GM12873 (cell line): ENCODE data around the gene TERC.

Source experiments
- TF ChIP-seq, protein P1 (sequence below): IDR thresholded peaks from 2 replicates; pipeline ENCODE4 v1.5.1; 2012; ENCODE audit warnings: low read depth, mild to moderate bottlenecking, moderate library complexity, low read length, control low read depth; ENCODE audit not compliant: insufficient read depth; ENCODE audit errors: missing control alignments

Gene TERC

DNA sequence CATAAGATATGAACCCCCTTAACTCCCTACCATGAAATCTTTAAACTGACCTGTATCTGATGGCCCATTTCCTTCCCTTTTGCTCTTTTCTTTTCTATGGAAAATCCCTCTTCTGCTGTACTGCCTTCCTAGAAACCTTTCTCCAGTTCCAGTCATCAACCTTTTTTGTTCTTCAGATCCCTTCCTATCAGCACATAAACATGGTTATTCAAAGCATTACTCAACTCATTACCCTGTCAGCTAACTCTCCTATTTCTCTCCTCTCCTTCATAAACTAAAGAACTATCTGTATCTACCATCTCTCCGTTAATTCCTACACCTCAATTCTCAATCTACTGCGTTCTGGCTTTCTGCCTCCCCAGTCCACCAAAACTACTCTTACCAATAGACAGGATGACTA is 13.0 kb downstream of the TERC start:
- TF ChIP-seq, protein P1, sequence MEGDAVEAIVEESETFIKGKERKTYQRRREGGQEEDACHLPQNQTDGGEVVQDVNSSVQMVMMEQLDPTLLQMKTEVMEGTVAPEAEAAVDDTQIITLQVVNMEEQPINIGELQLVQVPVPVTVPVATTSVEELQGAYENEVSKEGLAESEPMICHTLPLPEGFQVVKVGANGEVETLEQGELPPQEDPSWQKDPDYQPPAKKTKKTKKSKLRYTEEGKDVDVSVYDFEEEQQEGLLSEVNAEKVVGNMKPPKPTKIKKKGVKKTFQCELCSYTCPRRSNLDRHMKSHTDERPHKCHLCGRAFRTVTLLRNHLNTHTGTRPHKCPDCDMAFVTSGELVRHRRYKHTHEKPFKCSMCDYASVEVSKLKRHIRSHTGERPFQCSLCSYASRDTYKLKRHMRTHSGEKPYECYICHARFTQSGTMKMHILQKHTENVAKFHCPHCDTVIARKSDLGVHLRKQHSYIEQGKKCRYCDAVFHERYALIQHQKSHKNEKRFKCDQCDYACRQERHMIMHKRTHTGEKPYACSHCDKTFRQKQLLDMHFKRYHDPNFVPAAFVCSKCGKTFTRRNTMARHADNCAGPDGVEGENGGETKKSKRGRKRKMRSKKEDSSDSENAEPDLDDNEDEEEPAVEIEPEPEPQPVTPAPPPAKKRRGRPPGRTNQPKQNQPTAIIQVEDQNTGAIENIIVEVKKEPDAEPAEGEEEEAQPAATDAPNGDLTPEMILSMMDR = no peak

DNA sequence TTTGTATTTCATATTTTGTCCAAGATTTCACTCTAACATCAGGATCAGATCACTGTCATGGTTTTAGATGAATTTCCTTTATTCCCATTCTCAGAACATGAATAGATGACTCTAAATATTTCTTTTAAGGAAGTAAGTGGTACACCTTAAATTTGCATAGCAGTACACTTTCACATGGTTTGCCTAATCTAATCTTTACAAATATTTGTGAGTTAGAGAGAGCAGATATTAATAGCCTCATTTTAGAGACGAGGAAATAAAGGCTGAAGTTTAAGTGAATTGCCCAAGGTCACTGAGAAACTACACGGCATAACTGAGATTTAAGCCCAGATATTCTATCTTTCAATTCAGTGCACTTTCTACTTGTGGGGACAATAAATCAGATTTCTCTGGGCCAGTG is 14.2 kb downstream of the TERC start:
- TF ChIP-seq, protein P1 = no peak

DNA sequence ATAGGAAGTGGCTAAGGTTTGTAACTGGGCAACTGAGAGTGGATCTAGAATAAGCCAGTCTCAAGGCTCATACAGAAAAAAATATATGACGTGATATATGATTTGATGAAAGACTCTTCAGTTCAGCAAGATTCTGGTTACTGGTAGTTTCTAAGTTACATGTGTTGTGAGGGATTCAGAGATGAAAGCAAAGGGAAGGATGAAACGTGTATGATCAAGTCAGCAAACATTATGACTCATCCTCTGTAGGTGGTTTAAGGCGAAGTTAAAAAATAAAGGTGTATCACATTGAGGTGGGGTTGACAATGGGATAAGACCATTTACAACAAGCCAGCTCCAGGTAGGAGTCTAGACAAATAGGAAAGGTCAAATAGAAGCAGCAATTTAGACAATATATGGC is 16.2 kb downstream of the TERC start:
- TF ChIP-seq, protein P1 = no peak

DNA sequence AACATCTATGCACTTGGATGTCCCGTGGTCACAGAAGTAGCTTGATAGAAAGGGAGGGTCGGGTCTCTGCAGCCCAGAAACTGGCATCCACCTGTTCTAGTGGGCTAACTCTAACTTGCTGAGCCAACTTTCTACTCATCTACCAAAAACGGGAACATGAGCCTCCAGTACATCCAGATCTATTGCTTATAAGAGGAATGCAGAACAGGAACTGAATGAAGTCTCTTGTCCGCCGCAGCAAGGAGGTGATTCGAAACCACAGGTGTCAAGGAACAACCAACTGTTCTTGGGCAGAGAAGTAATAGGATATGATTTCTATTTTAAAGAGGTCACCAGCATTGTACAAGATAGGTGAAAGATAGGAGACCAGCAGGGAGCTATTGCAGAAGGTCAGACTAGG is 17.9 kb downstream of the TERC start:
- TF ChIP-seq, protein P1 = no peak

DNA sequence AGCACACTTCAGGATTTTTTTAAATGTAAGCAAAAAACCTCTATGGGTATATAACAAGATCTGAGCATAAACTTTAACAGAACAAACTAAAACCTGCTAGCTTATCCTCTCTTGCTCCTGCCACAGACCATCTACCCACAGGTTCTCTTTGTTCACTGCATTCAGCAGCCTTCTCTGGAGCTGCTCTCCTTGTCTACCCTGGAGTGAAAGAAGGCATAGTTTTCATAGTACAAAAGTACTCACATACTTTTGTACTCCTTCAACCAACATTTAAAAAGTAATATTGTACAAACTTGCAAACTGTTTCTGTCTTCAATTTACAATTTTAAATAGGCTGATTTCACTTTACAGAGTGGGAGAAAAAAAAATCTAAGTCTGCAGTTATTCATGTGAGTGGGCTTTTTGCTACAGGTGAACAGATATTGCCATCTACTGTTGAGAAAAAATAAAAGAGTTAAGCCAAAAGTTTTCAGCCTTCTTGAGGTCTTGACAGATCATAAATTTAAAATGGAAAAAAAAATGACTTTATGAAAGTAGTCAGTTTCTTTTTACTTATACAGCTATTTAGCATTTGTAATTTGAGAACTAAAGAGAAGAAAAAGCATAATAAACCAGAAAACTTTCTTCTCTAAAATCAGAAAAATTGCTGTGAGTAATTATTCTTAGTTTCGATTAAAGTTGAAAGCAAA is 20.4 kb downstream of the TERC start:
- TF ChIP-seq, protein P1 = peak; percentile 12

DNA sequence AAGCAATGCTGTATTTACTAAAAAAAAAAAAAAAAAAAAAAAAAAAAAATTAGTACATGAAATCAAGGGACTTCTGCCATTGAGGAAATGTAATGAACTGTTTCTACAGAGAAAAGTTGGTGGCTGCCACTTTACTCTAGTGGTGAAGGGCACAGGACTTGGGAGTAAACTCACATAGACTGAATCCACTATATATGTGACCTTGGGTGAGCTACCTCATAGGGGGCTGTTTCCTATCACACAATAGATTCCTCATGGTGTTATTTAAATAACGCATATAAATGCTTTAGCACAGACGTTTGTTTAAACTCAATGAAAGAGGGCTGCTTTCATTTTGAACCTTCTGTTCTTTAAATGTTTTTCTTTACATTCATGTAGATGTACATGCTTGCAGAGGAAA is 25.8 kb downstream of the TERC start:
- TF ChIP-seq, protein P1 = no peak

DNA sequence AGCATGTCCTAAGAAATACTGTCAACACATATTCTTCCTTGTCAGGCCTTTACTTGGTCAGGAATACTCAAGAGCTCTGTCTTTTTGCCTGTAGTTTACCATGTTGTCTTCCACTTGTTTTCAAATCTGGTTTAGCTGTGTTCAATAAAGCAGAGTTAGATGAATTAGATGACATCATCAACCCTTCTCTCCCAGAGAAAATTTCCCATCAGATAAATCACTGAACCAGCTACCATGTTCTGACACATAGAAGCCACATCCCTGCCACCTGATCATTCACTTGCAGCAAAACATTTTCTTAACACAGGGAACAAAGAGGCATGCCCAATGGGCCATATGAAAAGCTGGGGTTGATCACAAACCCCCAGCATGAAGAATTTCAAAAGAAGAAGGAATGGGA is 42.1 kb downstream of the TERC start:
- TF ChIP-seq, protein P1 = no peak
